Esophagus muscularis mucosa (tissue), 4 donors: ENCODE data around the gene PLPP4.

Experiments used
- EP300 ChIP-seq: sonication (generic); formaldehyde crosslinking; IDR thresholded peaks from one replicate; pipeline ENCODE4 v1.6.1; 2017; ENCODE audit warnings: antibody characterized with exemption
- POLR2A ChIP-seq: fragments of 450-650 bp; IDR thresholded peaks from one replicate; pipeline ENCODE4 v1.6.1; 2017; ENCODE audit warnings: antibody characterized with exemption, moderate library complexity, mild to moderate bottlenecking, low read depth
- POLR2AphosphoS5 ChIP-seq, 2 donors: sonication (generic); formaldehyde crosslinking; IDR thresholded peaks; one replicate each; pipeline ENCODE4 v1.6.1; 2017; ENCODE audit warnings: antibody characterized with exemption in 2 of 2
- TF ChIP-seq, protein P1 (sequence below), 3 experiments: fragments of 200-600 bp in 2 of 3; fragments of 450-650 bp in 1 of 3; sonication (generic) in 2 of 3; IDR thresholded peaks; one replicate each; pipeline ENCODE4 v1.5.1; 2017 to 2019; ENCODE audit warnings: antibody characterized with exemption in 3 of 3, mild to moderate bottlenecking in 2 of 3, moderate library complexity in 1 of 3

DNA sequence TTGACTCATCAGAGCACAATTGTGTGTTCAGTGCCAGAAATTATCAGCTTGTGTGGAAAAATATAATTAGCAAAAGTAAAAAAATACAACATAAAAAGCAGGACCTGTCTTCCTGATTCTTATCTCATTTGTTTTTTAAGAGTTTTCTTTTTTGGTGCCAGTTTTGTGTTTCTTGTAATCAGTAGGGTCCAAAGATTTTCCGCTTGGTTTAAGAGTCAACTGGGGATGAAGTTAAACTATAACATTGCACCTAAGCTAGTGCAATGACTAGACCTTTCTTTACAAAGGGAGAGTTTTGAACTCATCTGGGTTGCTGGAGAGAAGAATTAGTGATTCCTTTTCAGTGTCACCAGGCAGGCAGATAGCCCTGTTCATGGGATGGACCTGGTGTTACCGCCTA, 113.4 kb downstream of the PLPP4 start:
- TF ChIP-seq POLR2AphosphoS5 (IDR thresholded peaks at IDR 0.05) (no peak), POLR2A (no peak), EP300 (no peak)
- TF ChIP-seq, protein P1, sequence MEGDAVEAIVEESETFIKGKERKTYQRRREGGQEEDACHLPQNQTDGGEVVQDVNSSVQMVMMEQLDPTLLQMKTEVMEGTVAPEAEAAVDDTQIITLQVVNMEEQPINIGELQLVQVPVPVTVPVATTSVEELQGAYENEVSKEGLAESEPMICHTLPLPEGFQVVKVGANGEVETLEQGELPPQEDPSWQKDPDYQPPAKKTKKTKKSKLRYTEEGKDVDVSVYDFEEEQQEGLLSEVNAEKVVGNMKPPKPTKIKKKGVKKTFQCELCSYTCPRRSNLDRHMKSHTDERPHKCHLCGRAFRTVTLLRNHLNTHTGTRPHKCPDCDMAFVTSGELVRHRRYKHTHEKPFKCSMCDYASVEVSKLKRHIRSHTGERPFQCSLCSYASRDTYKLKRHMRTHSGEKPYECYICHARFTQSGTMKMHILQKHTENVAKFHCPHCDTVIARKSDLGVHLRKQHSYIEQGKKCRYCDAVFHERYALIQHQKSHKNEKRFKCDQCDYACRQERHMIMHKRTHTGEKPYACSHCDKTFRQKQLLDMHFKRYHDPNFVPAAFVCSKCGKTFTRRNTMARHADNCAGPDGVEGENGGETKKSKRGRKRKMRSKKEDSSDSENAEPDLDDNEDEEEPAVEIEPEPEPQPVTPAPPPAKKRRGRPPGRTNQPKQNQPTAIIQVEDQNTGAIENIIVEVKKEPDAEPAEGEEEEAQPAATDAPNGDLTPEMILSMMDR (IDR thresholded peaks at IDR 0.05): no peak
